ENCODE measurements around the gene CPZ. TPM values are rescaled to one million over a fixed set of nuclear protein-coding genes. Genes with fewer than 3 reads are reported as not detected.

The CPZ gene
- total and polyA plus RNA-seq, 7 donors = 0.04 to 0.30 (median 0.08) TPM; not detected in 4

- Histone ChIP-seq H3K27me3 (ENCODE audit: insufficient read depth in 3 of 3, low read length in 2 of 3) (peaks cover 0 to 75% (median 22%) of the 10 kb centered on the region in 3 donors), H3K27ac (no peak overlapping the region), H3K4me3 (no peak overlapping the region), H3K4me1 (no peaks in the 10 kb centered on the region), H3K9me3 (no peaks in the 10 kb centered on the region), H3K36me3 (ENCODE audit: insufficient read depth in 1 of 2, low read depth in 1 of 2) (no peaks in the 10 kb centered on the region)
- TF ChIP-seq, protein P1, sequence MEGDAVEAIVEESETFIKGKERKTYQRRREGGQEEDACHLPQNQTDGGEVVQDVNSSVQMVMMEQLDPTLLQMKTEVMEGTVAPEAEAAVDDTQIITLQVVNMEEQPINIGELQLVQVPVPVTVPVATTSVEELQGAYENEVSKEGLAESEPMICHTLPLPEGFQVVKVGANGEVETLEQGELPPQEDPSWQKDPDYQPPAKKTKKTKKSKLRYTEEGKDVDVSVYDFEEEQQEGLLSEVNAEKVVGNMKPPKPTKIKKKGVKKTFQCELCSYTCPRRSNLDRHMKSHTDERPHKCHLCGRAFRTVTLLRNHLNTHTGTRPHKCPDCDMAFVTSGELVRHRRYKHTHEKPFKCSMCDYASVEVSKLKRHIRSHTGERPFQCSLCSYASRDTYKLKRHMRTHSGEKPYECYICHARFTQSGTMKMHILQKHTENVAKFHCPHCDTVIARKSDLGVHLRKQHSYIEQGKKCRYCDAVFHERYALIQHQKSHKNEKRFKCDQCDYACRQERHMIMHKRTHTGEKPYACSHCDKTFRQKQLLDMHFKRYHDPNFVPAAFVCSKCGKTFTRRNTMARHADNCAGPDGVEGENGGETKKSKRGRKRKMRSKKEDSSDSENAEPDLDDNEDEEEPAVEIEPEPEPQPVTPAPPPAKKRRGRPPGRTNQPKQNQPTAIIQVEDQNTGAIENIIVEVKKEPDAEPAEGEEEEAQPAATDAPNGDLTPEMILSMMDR (IDR thresholded peaks at IDR 0.05) = no peak
- intact Hi-C loops (cut with DNase I) = loop anchor here (5.0 to 10.0 kb wide), 2 partner anchors 127 to 349 kb away; no protein-coding TSS in a partner anchor
- peak in 1 of 2 donors; percentile 43 for DNase-seq
- ATAC-seq = no peak
- 55 to 69% (median 65%) methylated on average over 15 of the region's 15 CpGs for WGBS, 3 donors
Observed at GRCh38 chr4:8591626-8592365, 769 bp upstream of the CPZ start.

DNA sequence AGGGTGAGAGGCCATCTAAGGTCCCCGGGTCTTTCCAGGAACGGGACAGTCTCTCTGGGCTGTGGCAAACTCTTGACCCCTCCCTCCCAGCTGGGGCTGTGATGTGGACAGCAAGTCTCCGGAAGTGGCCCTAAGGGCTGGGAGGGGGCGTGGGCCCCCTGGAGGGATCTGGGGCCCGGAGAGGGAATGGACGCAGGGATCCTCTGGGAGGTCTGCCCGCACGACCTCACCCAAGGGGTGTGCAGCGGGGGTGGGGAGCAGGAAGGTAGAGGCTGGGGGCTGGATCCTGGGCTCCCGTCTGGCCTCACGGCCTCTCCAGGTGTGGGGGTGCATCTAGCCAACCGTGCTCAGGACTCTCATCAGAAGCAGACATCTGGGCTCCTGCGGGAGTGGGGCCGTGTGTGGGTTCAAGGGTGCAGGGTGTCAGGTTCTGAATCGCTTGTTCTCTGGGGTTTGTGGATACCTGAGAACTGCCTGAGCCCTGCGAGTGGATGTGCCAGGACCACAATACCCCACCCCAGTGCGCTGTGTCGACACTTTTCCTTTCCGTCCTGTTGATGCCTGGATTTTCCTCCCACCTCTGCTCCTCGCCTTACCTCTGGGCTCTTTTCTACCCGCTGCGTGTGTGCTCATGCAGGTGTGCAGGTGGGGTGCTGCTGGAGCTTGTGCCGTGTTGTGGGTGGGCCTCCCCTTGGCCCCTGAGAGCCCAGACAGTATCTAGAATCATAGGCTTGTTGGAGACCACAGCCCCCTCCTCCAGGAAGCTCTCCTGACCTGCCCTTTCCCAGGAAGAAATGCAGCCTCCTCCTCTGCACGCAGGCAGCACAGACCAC lies 915 bp downstream of the CPZ start:
- Histone ChIP-seq H3K27ac (no peak overlapping the region), H3K4me3 (no peak overlapping the region), H3K36me3 (ENCODE audit: insufficient read depth in 1 of 2, low read depth in 1 of 2) (no peaks in the 10 kb centered on the region), H3K27me3 (ENCODE audit: insufficient read depth in 3 of 3, low read length in 2 of 3) (peaks cover 0 to 61% (median 20%) of the 10 kb centered on the region in 3 donors), H3K4me1 (no peaks in the 10 kb centered on the region), H3K9me3 (no peaks in the 10 kb centered on the region)
- 28 to 34% (median 33%) methylated on average over 24 of the region's 24 CpGs for WGBS, 3 donors
- no peak for ATAC-seq
- DNase-seq = no peak
- intact Hi-C loops (cut with DNase I) = loop anchor here (1.0 to 10.0 kb wide), 4 partner anchors 125 to 351 kb away; no protein-coding TSS in a partner anchor
- TF ChIP-seq, protein P1 (IDR thresholded peaks at IDR 0.05) = no peak

GRCh38 chr4:8594097-8595038 lies 1.8 kb downstream of the CPZ start:
- ATAC-seq = peak; percentile 67 to 81 (median 72)
- intact Hi-C loops (cut with DNase I) = loop anchor here (1.0 to 10.0 kb wide), 4 partner anchors 126 to 352 kb away; no protein-coding TSS in a partner anchor
- Histone ChIP-seq H3K4me1 (no peaks in the 10 kb centered on the region), H3K27ac (no peak overlapping the region), H3K36me3 (ENCODE audit: insufficient read depth in 1 of 2, low read depth in 1 of 2) (no peaks in the 10 kb centered on the region), H3K4me3 (no peak overlapping the region), H3K27me3 (ENCODE audit: insufficient read depth in 3 of 3, low read length in 2 of 3) (peaks cover 0 to 53% (median 20%) of the 10 kb centered on the region in 3 donors), H3K9me3 (no peaks in the 10 kb centered on the region)
- WGBS, 3 donors = 42 to 48% (median 42%) methylated on average over 22 to 24 of the region's 24 CpGs
- TF ChIP-seq, protein P1 (IDR thresholded peaks at IDR 0.05) = peak; percentile 55
- no peak for DNase-seq
